Left lung (tissue), 10 donors: ENCODE results near the gene HSD3B7. TPM values are rescaled to one million over a fixed set of nuclear protein-coding genes. Genes with fewer than 3 reads are reported as not detected.

Experiments used
- ATAC-seq: fragments of 200-7000 bp; cut with Tn5 transposase; one replicate; pipeline ENCODE4 v1.9.1; 2020; ENCODE audit warnings: moderate library complexity
- DNase-seq, 4 donors: peaks; one replicate each; pipeline ENCODE4 v3.0.0-alpha.2; 2013 to 2020
- H3K27ac ChIP-seq, 2 donors: fragments of 200-600 bp; sonication (generic) in 1 of 2; one replicate each; pipeline versions ENCODE4 v1.5.0 to v1.8.0; 2020 to 2021
- H3K27me3 ChIP-seq, 2 donors: fragments of 200-600 bp; sonication (generic) in 1 of 2; one replicate each; pipeline versions ENCODE4 v1.5.0 to v1.8.0; 2020 to 2021
- H3K36me3 ChIP-seq, 2 donors: fragments of 200-600 bp; sonication (generic) in 1 of 2; one replicate each; pipeline versions ENCODE4 v1.5.0 to v1.8.0; 2020 to 2021
- H3K4me1 ChIP-seq, 2 donors: fragments of 200-600 bp; one replicate each; pipeline ENCODE4 v1.8.0; 2021
- H3K4me3 ChIP-seq, 2 donors: fragments of 200-600 bp; sonication (generic) in 1 of 2; one replicate each; pipeline versions ENCODE4 v1.5.0 to v1.8.0; 2020 to 2021; ENCODE audit warnings: mild to moderate bottlenecking in 1 of 2
- H3K9me3 ChIP-seq, 2 donors: fragments of 200-600 bp; sonication (generic) in 1 of 2; one replicate each; pipeline versions ENCODE4 v1.5.0 to v1.8.0; 2020 to 2021
- intact Hi-C, 2 donors: fragments of 100-400 bp; cut with DNase I; formaldehyde crosslinking; loops; one replicate each; pipeline versions ENCODE4 v1.11.2 to v1.14.2; 2022
- polyA plus RNA-seq, 6 donors: library from polyadenylated mRNA; unstranded; fragments of 120-200 nt; gene quantifications; one replicate each; pipeline ENCODE4 v1.2.1, GENCODE V29; 2013; ENCODE audit not compliant: insufficient read length in 6 of 6
- total RNA-seq, 2 donors: library from RNA; stranded (reverse); fragmentation: NEBNext Ultra II Directional; extraction: Animal tissue kit (Norgen Biotek cat#: 25700); gene quantifications; one replicate each; pipeline ENCODE4 v1.2.1, GENCODE V29; 2021
- TF ChIP-seq, protein P1 (sequence below), 2 donors: fragments of 200-600 bp; sonication (generic) in 1 of 2; IDR thresholded peaks; one replicate each; pipeline versions ENCODE4 v1.5.0 to v1.8.0; 2021; ENCODE audit warnings: antibody characterized with exemption in 2 of 2
- donor health status: DM: no; HTN: yes; CAD: no.
- donor health status: DM: no; HTN: no; CAD: no.

The HSD3B7 gene
- total and polyA plus RNA-seq, 8 donors, result 3.9 to 28.4 (median 4.8) TPM

GRCh38 chr16:31001507-31002249, 16.7 kb downstream of the HSD3B7 start:
- intact Hi-C loops, result loop anchor here in 1 of 2 donors (10.0 kb wide), 1 partner anchor 73 kb away; the partner anchor contains the start of genes ZNF646 and ZNF668
- ATAC-seq, result no peak
- TF ChIP-seq, protein P1, sequence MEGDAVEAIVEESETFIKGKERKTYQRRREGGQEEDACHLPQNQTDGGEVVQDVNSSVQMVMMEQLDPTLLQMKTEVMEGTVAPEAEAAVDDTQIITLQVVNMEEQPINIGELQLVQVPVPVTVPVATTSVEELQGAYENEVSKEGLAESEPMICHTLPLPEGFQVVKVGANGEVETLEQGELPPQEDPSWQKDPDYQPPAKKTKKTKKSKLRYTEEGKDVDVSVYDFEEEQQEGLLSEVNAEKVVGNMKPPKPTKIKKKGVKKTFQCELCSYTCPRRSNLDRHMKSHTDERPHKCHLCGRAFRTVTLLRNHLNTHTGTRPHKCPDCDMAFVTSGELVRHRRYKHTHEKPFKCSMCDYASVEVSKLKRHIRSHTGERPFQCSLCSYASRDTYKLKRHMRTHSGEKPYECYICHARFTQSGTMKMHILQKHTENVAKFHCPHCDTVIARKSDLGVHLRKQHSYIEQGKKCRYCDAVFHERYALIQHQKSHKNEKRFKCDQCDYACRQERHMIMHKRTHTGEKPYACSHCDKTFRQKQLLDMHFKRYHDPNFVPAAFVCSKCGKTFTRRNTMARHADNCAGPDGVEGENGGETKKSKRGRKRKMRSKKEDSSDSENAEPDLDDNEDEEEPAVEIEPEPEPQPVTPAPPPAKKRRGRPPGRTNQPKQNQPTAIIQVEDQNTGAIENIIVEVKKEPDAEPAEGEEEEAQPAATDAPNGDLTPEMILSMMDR (IDR thresholded peaks at IDR 0.05), result no peak

GRCh38 chr16:31002250-31002700, 17.3 kb downstream of the HSD3B7 start:
- Histone ChIP-seq H3K9me3 (no peaks in the 10 kb centered on the region), H3K4me1 (peaks cover 2 to 8% of the 10 kb centered on the region in 2 donors), H3K27me3 (peaks cover 0 to 43% of the 10 kb centered on the region in 2 donors), H3K36me3 (no peaks in the 10 kb centered on the region), H3K27ac (no peak overlapping the region), H3K4me3 (no peak overlapping the region)
- intact Hi-C loops, result loop anchor here in 1 of 2 donors (10.0 kb wide), 1 partner anchor 73 kb away; the partner anchor contains the start of genes ZNF646 and ZNF668
- ATAC-seq (no peak), DNase-seq (no peak)
- TF ChIP-seq, protein P1 (IDR thresholded peaks at IDR 0.05), result no peak

More at GRCh38 chr16:31001507-31002249, 16.7 kb downstream of the HSD3B7 start:
- Histone ChIP-seq H3K36me3 (no peaks in the 10 kb centered on the region), H3K4me1 (peaks cover 3 to 13% of the 10 kb centered on the region in 2 donors), H3K4me3 (no peak overlapping the region), H3K27me3 (peaks cover 0 to 43% of the 10 kb centered on the region in 2 donors), H3K9me3 (no peaks in the 10 kb centered on the region), H3K27ac (no peak overlapping the region)
- DNase-seq, result no peak

DNA sequence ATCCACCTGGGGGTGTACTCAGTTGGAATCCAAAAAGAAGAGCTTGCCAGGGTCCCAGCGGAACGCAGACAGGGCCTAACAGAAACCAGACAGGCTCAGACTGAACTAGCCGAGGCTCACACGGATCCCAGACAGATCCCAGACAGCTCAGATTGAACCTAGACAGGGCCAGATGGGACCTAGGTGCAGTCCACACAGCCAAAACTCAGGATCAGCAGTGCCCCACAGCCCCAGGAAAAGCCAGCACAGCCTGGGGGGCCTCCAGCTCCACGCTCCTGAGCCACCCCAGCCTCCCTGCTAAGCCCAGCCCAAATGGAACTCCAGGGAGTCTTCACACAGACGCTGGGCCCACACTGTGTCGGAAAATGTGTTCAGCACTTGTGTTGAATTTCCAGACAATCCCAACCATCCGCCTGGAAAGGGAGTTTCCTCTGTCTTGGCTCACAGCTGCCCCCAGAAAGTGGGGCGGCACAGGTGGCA, 17.9 kb downstream of the HSD3B7 start:
- no peaks in the 10 kb centered on the region for H3K9me3 ChIP-seq
- ATAC-seq, result no peak
- no peak for DNase-seq
- H3K27me3 ChIP-seq, result peaks cover 1 to 44% of the 10 kb centered on the region in 2 donors
- H3K27ac ChIP-seq, result no peak overlapping the region
- intact Hi-C loops, result loop anchor here in 1 of 2 donors (10.0 kb wide), 1 partner anchor 72 kb away; the partner anchor contains the start of genes ZNF646 and ZNF668
- TF ChIP-seq, protein P1 (IDR thresholded peaks at IDR 0.05), result no peak
- no peak overlapping the region for H3K4me3 ChIP-seq
- H3K36me3 ChIP-seq, result no peaks in the 10 kb centered on the region
- H3K4me1 ChIP-seq, result peaks cover 0 to 2% of the 10 kb centered on the region in 2 donors

DNA sequence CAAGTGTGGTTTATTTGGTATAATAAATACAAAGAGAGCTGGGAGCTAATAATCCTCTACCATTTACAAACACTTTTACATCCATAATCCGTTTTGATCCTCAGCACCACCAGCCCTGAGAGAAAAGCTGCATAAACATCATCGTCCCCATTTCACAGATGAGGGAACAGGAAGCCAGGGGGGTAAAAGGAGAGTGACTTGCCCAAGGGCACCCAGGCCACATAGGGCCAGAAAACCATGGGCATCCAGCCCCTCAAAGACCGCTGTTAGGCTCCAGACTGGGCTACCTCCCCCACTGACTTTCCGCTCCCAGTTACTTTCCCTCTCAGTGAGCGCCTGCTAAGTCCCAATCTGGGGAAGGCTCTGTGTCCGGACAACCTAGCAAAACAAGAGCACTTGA, 18.7 kb downstream of the HSD3B7 start:
- DNase-seq, result no peak
- TF ChIP-seq, protein P1 (IDR thresholded peaks at IDR 0.05), result no peak
- intact Hi-C loops, result loop anchor here in 1 of 2 donors (10.0 kb wide), 1 partner anchor 71 kb away; the partner anchor contains the start of genes ZNF646 and ZNF668

GRCh38 chr16:31004658-31005057, 19.7 kb downstream of the HSD3B7 start:
- DNase-seq (no peak), ATAC-seq (no peak)
- Histone ChIP-seq H3K4me1 (no peaks in the 10 kb centered on the region), H3K4me3 (no peak overlapping the region), H3K27me3 (peaks cover 17 to 62% of the 10 kb centered on the region in 2 donors), H3K9me3 (no peaks in the 10 kb centered on the region), H3K36me3 (no peaks in the 10 kb centered on the region), H3K27ac (no peak overlapping the region)
- TF ChIP-seq, protein P1 (IDR thresholded peaks at IDR 0.05), result no peak
- intact Hi-C loops, result loop anchor here in 1 of 2 donors (10.0 kb wide), 1 partner anchor 70 kb away; the partner anchor contains the start of genes ZNF646 and ZNF668

More for the DNA sequence above, 18.7 kb downstream of the HSD3B7 start:
- no peak overlapping the region for H3K27ac ChIP-seq
- no peaks in the 10 kb centered on the region for H3K36me3 ChIP-seq
- no peaks in the 10 kb centered on the region for H3K4me1 ChIP-seq
- no peak for ATAC-seq
- H3K4me3 ChIP-seq, result no peak overlapping the region
- peaks cover 7 to 53% of the 10 kb centered on the region in 2 donors for H3K27me3 ChIP-seq
- H3K9me3 ChIP-seq, result no peaks in the 10 kb centered on the region
